B cell (primary cell): ENCODE measurements around the gene COMMD8. TPM values are rescaled to one million over a fixed set of nuclear protein-coding genes. Genes with fewer than 3 reads are reported as not detected.

ENCODE experiments used
- ATAC-seq: fragments of 200-7000 bp; cut with Tn5 transposase; one replicate; pipeline ENCODE4 v1.10.0; 2021; ENCODE audit warnings: low read depth, mild to moderate bottlenecking, moderate number of reproducible peaks, moderate library complexity
- CTCF ChIA-PET: fragments of 350-600 bp; sonication (Branson Sonifier 250); formaldehyde crosslinking; loops from one replicate; lab custom pipeline; 2021; ENCODE audit warnings: antibody characterized with exemption, inconsistent platforms; lab: Charles Lee
- POLR2A ChIA-PET: fragments of 350-600 bp; sonication (Branson Sonifier 250); formaldehyde crosslinking; loops from one replicate; lab custom pipeline; 2021; ENCODE audit warnings: antibody characterized with exemption; lab: Charles Lee
- DNase-seq: peaks from one replicate; pipeline ENCODE4 v3.0.0; 2013
- H2AFZ ChIP-seq: 2 replicates; pipeline ENCODE4 v1.6.1; 2012; ENCODE audit warnings: mild to moderate bottlenecking, low read depth, low read length; ENCODE audit not compliant: insufficient read depth, poor library complexity, severe bottlenecking
- H3K27ac ChIP-seq, 2 donors: 1 replicate in 1 of 2; 2 replicates in 1 of 2; pipeline ENCODE4 v1.5.1; 2012 to 2013; ENCODE audit warnings: low read length in 2 of 2, mild to moderate bottlenecking in 2 of 2, moderate library complexity in 1 of 2
- H3K27me3 ChIP-seq, 4 experiments: fragments of 200-600 bp in 1 of 4; sonication (generic) in 1 of 4; replicated peaks in 1 of 4; 1 replicate in 2 of 4; 2 replicates in 2 of 4; pipeline versions ENCODE4 v1.6.1 to v1.7.0; 2013 to 2016; ENCODE audit warnings: low read length in 3 of 4, mild to moderate bottlenecking in 2 of 4, mixed read lengths in 1 of 4, moderate library complexity in 1 of 4; ENCODE audit not compliant: insufficient read depth in 4 of 4, control insufficient read depth in 3 of 4; ENCODE audit errors: control extremely low read depth in 1 of 4
- H3K36me3 ChIP-seq, 2 experiments: replicated peaks in 1 of 2; 1 replicate in 1 of 2; 2 replicates in 1 of 2; pipeline versions ENCODE4 v1.6.1 to v1.7.1; 2013; ENCODE audit warnings: low read length in 1 of 2; ENCODE audit not compliant: insufficient read depth in 2 of 2, control insufficient read depth in 1 of 2; ENCODE audit errors: control extremely low read depth in 1 of 2, extremely low read depth in 1 of 2
- H3K4me1 ChIP-seq, 2 donors: fragments of 200-600 bp in 1 of 2; sonication (generic) in 1 of 2; 1 replicate in 1 of 2; 2 replicates in 1 of 2; pipeline versions ENCODE4 v1.5.1 to v1.6.1; 2013 to 2017; ENCODE audit warnings: low read length in 2 of 2; ENCODE audit not compliant: control insufficient read depth in 2 of 2, insufficient read depth in 2 of 2
- H3K4me2 ChIP-seq: replicated peaks from 2 replicates; pipeline ENCODE3; 2012; ENCODE audit warnings: mild to moderate bottlenecking, low read depth, low read length; ENCODE audit not compliant: poor library complexity, severe bottlenecking
- H3K4me3 ChIP-seq, 5 experiments: fragments of 200-600 bp in 1 of 5; sonication (generic) in 1 of 5; 1 replicate in 3 of 5; 2 replicates in 2 of 5; pipeline versions ENCODE4 v1.5.1 to v1.7.0; 2011 to 2016; ENCODE audit warnings: low read length in 4 of 5, mild to moderate bottlenecking in 4 of 5, low read depth in 2 of 5, control low read depth in 1 of 5, moderate library complexity in 1 of 5; ENCODE audit not compliant: insufficient read depth in 1 of 5; ENCODE audit errors: control extremely low read depth in 1 of 5, extremely low read depth in 1 of 5
- H3K79me2 ChIP-seq: fragments of 200-600 bp; sonication (generic); one replicate; pipeline ENCODE4 v1.6.0; 2016; ENCODE audit warnings: low read length; ENCODE audit not compliant: control insufficient read depth, insufficient read depth
- H3K9ac ChIP-seq: fragments of 200-600 bp; sonication (generic); 2 replicates; pipeline ENCODE4 v1.6.1; 2017; ENCODE audit warnings: mild to moderate bottlenecking, low read length, moderate library complexity
- H3K9me3 ChIP-seq, 3 donors: one replicate each; pipeline versions ENCODE4 v1.6.1 to v1.7.1; 2013; ENCODE audit warnings: low read length in 2 of 3; ENCODE audit not compliant: control insufficient read depth in 2 of 3, insufficient read depth in 1 of 3; ENCODE audit errors: control extremely low read depth in 1 of 3
- H4K20me1 ChIP-seq: 2 replicates; pipeline ENCODE4 v1.6.0; 2012; ENCODE audit warnings: mild to moderate bottlenecking, low read length; ENCODE audit not compliant: insufficient read depth, control insufficient read depth, poor library complexity, severe bottlenecking
- H3K27ac Mint-ChIP-seq: one replicate; pipeline ENCODE4 v1.8.0; 2021; ENCODE audit warnings: mixed read lengths
- H3K27me3 Mint-ChIP-seq: one replicate; pipeline ENCODE4 v1.8.0; 2021; ENCODE audit warnings: mixed read lengths
- H3K4me1 Mint-ChIP-seq: one replicate; pipeline ENCODE4 v1.8.0; 2021; ENCODE audit warnings: mixed read lengths
- H3K4me3 Mint-ChIP-seq: one replicate; pipeline ENCODE4 v1.8.0; 2021; ENCODE audit warnings: mixed read lengths
- H3K9me3 Mint-ChIP-seq: one replicate; pipeline ENCODE4 v1.8.0; 2022; ENCODE audit warnings: mixed read lengths; ENCODE audit not compliant: insufficient read depth
- EZH2 ChIP-seq: IDR thresholded peaks from 2 replicates; pipeline ENCODE4 v1.6.1; 2012; ENCODE audit warnings: borderline replicate concordance, low read depth, mild to moderate bottlenecking, moderate library complexity, low read length; ENCODE audit not compliant: insufficient read depth, poor library complexity, severe bottlenecking
- WGBS: methylation state at CpG from one replicate; pipeline ENCODE4 v1.1.5; 2013; ENCODE audit warnings: missing lambda C conversion rate; ENCODE audit not compliant: insufficient coverage; 5-methylcytosine and 5-hydroxymethylcytosine counted together
- intact Hi-C: fragments of 100-400 bp; cut with micrococcal nuclease; formaldehyde crosslinking; loops from one replicate; pipeline ENCODE4 v1.10.0; 2022
- polyA plus RNA-seq: library from polyadenylated mRNA; depleted of rRNA; stranded (reverse); fragments of >200 nt; gene quantifications from 2 replicates; pipeline ENCODE4 v1.2.3, GENCODE V29; 2012
- total RNA-seq, 2 donors: library from RNA; stranded (reverse); fragments of 120-200 nt in 1 of 2; gene quantifications; 1 replicate in 1 of 2; 2 replicates in 1 of 2; pipeline versions ENCODE4 v1.2.3 to v1.2.4, GENCODE V29; 2013 to 2022
- TF ChIP-seq, protein P1 (sequence below): fragments of 200-600 bp; IDR thresholded peaks from one replicate; pipeline ENCODE4 v1.8.0; 2022; ENCODE audit warnings: antibody characterized with exemption, mild to moderate bottlenecking

Gene COMMD8
- total and polyA plus RNA-seq, 2 donors (not counting 1 experiment from before 2014, with no cell fraction given), result 5.5 to 15.2 TPM

DNA sequence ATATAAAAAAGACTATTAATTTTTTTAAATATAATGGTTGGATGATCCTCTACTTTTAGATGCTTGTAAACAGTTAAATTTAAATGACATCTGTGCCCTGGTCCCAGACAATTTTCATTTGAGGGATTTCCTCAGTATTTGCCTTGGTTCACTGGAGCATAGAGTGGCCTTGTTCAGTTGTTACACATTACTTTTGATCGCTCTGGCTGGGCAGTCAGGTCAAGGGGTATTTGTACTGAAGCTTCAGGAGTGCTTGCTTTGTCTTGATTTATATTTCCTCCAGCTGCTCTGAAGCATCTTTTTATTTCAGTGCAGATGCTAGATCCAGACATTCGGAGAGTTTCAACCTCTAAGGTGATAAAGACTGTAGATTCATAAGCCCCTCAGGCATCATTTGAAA lies 50.0 kb downstream of the COMMD8 start:
- POLR2A ChIA-PET, result no interaction called here
- H3K9me3 ChIP-seq, result no peaks in the 10 kb centered on the region
- WGBS, result 40% methylated on average over 1 of the region's 2 CpGs
- no peak overlapping the region for H3K27ac Mint-ChIP-seq
- no peak overlapping the region for H3K4me2 ChIP-seq
- H3K9me3 Mint-ChIP-seq, result no peaks in the 10 kb centered on the region
- intact Hi-C loops, result no loop called here
- peaks cover 3% of the 10 kb centered on the region for H3K27me3 Mint-ChIP-seq
- no peaks in the 10 kb centered on the region for H3K36me3 ChIP-seq
- H3K79me2 ChIP-seq, result no peaks in the 10 kb centered on the region
- H2AFZ ChIP-seq, result no peak overlapping the region
- no peak overlapping the region for H3K9ac ChIP-seq
- no peak overlapping the region for H3K27ac ChIP-seq
- H3K27me3 ChIP-seq, result no peaks in the 10 kb centered on the region
- ATAC-seq (no peak), DNase-seq (no peak)
- TF ChIP-seq EZH2, result no peak
- TF ChIP-seq, protein P1, sequence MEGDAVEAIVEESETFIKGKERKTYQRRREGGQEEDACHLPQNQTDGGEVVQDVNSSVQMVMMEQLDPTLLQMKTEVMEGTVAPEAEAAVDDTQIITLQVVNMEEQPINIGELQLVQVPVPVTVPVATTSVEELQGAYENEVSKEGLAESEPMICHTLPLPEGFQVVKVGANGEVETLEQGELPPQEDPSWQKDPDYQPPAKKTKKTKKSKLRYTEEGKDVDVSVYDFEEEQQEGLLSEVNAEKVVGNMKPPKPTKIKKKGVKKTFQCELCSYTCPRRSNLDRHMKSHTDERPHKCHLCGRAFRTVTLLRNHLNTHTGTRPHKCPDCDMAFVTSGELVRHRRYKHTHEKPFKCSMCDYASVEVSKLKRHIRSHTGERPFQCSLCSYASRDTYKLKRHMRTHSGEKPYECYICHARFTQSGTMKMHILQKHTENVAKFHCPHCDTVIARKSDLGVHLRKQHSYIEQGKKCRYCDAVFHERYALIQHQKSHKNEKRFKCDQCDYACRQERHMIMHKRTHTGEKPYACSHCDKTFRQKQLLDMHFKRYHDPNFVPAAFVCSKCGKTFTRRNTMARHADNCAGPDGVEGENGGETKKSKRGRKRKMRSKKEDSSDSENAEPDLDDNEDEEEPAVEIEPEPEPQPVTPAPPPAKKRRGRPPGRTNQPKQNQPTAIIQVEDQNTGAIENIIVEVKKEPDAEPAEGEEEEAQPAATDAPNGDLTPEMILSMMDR, result no peak
- H4K20me1 ChIP-seq, result no peaks in the 10 kb centered on the region
- H3K4me1 Mint-ChIP-seq, result peaks cover 4% of the 10 kb centered on the region
- no peaks in the 10 kb centered on the region for H3K4me1 ChIP-seq
- H3K4me3 Mint-ChIP-seq, result no peak overlapping the region
- CTCF ChIA-PET, result no interaction called here
- no peak overlapping the region for H3K4me3 ChIP-seq

- DNase-seq (no peak), ATAC-seq (no peak)
- Histone ChIP-seq H3K79me2 (no peaks in the 10 kb centered on the region), H3K36me3 (no peaks in the 10 kb centered on the region), H3K4me1 (peaks cover 0 to 2% of the 10 kb centered on the region in 2 donors), H3K27ac (no peak overlapping the region), H4K20me1 (no peaks in the 10 kb centered on the region), H3K27me3 (no peaks in the 10 kb centered on the region), H3K4me2 (no peak overlapping the region), H2AFZ (no peak overlapping the region), H3K4me3 (no peak overlapping the region), H3K9me3 (no peaks in the 10 kb centered on the region), H3K9ac (no peak overlapping the region)
- Mint-ChIP-seq H3K27me3 (peaks cover 3% of the 10 kb centered on the region), H3K9me3 (no peaks in the 10 kb centered on the region), H3K4me3 (no peak overlapping the region), H3K4me1 (peaks cover 10% of the 10 kb centered on the region), H3K27ac (no peak overlapping the region)
- TF ChIP-seq, protein P1, result no peak
- WGBS, result no CpG with 5 or more reads among the region's 1 CpG
- ChIA-PET POLR2A (no interaction called here), CTCF (no interaction called here)
- intact Hi-C loops, result no loop called here
These were observed 53.2 kb downstream of the COMMD8 start for GRCh38 chr4:47410271-47410670.
